Keratinocyte (primary cell): ENCODE measurements around the gene ANKRD61. TPM values are rescaled to one million over a fixed set of nuclear protein-coding genes. Genes with fewer than 3 reads are reported as not detected.
"Not testable (repeated sequence)": the region's sequence is repeated elsewhere in the genome, so short reads cannot be mapped to it uniquely, and the experiment has no call there.

Experiments
- DNase-seq: peaks from one replicate; pipeline ENCODE4 v3.0.0-alpha.2; 2011; ENCODE audit warnings: low read depth, missing footprints, low spot score
- FAIRE-seq: peaks from 2 replicates; lab custom pipeline; 2011; peaks lifted over from hg19 to GRCh38; lab: Jason Lieb, UNC
- H2AFZ ChIP-seq: 2 replicates; pipeline ENCODE4 v1.6.0; 2012; ENCODE audit warnings: low read length, control low read depth, inconsistent platforms; ENCODE audit not compliant: control insufficient read depth
- H3K27ac ChIP-seq: 2 replicates; pipeline ENCODE4 v1.5.1; 2011; ENCODE audit warnings: low read length; ENCODE audit not compliant: control insufficient read depth, insufficient read depth
- H3K27me3 ChIP-seq: 3 replicates; pipeline ENCODE4 v1.6.0; 2011; ENCODE audit warnings: low read length; ENCODE audit not compliant: control insufficient read depth, insufficient read depth; ENCODE audit errors: extremely low read depth
- H3K36me3 ChIP-seq, 2 experiments: 2 replicates in 1 of 2; 3 replicates in 1 of 2; pipeline ENCODE4 v1.5.1; 2011; ENCODE audit warnings: low read length in 2 of 2, mild to moderate bottlenecking in 1 of 2; ENCODE audit not compliant: control insufficient read depth in 2 of 2, insufficient read depth in 2 of 2; ENCODE audit errors: extremely low read depth in 1 of 2
- H3K4me1 ChIP-seq: 3 replicates; pipeline ENCODE4 v1.5.1; 2011; ENCODE audit warnings: low read length; ENCODE audit not compliant: control insufficient read depth, insufficient read depth; ENCODE audit errors: extremely low read depth
- H3K4me2 ChIP-seq: 3 replicates; pipeline ENCODE4 v1.6.0; 2011; ENCODE audit warnings: low read depth, low read length; ENCODE audit not compliant: control insufficient read depth, insufficient read depth; ENCODE audit errors: extremely low read depth
- H3K4me3 ChIP-seq, 3 experiments: fragments of 200-600 bp in 1 of 3; sonication (generic) in 1 of 3; 2 replicates in 2 of 3; 3 replicates in 1 of 3; pipeline ENCODE4 v1.5.1; 2011 to 2016; ENCODE audit warnings: low read length in 3 of 3, mild to moderate bottlenecking in 3 of 3, control low read depth in 2 of 3, inconsistent platforms in 1 of 3, low read depth in 1 of 3, mixed read lengths in 1 of 3, mixed run types in 1 of 3, moderate library complexity in 1 of 3; ENCODE audit not compliant: control insufficient read depth in 2 of 3, insufficient read depth in 2 of 3; ENCODE audit errors: extremely low read depth in 1 of 3
- H3K79me2 ChIP-seq: 2 replicates; pipeline ENCODE4 v1.6.0; 2012; ENCODE audit warnings: low read length; ENCODE audit not compliant: control insufficient read depth, insufficient read depth
- H3K9ac ChIP-seq: 3 replicates; pipeline ENCODE4 v1.6.0; 2011; ENCODE audit warnings: low read length; ENCODE audit not compliant: control insufficient read depth, insufficient read depth; ENCODE audit errors: extremely low read depth
- H3K9me1 ChIP-seq: 3 replicates; pipeline ENCODE4 v1.6.0; 2011; ENCODE audit warnings: low read length; ENCODE audit not compliant: control insufficient read depth, insufficient read depth; ENCODE audit errors: extremely low read depth
- H3K9me3 ChIP-seq: 2 replicates; pipeline ENCODE4 v1.5.1; 2012; ENCODE audit warnings: low read depth, low read length; ENCODE audit not compliant: control insufficient read depth
- H4K20me1 ChIP-seq: 3 replicates; pipeline ENCODE4 v1.6.0; 2011; ENCODE audit warnings: low read length; ENCODE audit not compliant: control insufficient read depth, insufficient read depth; ENCODE audit errors: extremely low read depth
- CTCF ChIP-seq, 3 experiments: IDR thresholded peaks in 1 of 3; conservative IDR thresholded peaks in 1 of 3; optimal IDR thresholded peaks in 1 of 3; 2 replicates in 2 of 3; 3 replicates in 1 of 3; pipeline versions ENCODE3 to v1.5.1; 2011; ENCODE audit warnings: low read length in 3 of 3, mild to moderate bottlenecking in 3 of 3, moderate library complexity in 2 of 3, control low read depth in 1 of 3, inconsistent platforms in 1 of 3; ENCODE audit not compliant: insufficient read depth in 2 of 3; ENCODE audit errors: extremely low read depth in 1 of 3
- EZH2 ChIP-seq: IDR thresholded peaks from one replicate; pipeline ENCODE4 v1.6.1; 2012; ENCODE audit warnings: inconsistent platforms, mild to moderate bottlenecking, low read length, moderate library complexity
- dilution Hi-C: fragments of 300-500 bp; cut with MboI; formaldehyde crosslinking; loops from one replicate; pipeline ENCODE4 v1.7.0; 2020; ENCODE audit warnings: low sequenced_read_pairs; ENCODE audit not compliant: extremely low pct_ligation_motif_present
- polyA plus RNA-seq, 5 experiments: library from polyadenylated mRNA; depleted of rRNA in 3 of 5; stranded (reverse) in 3 of 5; stranded (forward) in 1 of 5; unstranded in 1 of 5; fragments of >200 nt; gene quantifications; 1 replicate in 1 of 5; 2 replicates in 3 of 5; 3 replicates in 1 of 5; pipeline versions ENCODE4 v1.2.1 to v1.2.3, GENCODE V29; 2011 to 2012; ENCODE audit warnings: missing spikeins in 2 of 5, low read depth in 1 of 5, low replicate concordance in 1 of 5

ANKRD61 gene
- polyA plus RNA-seq, 1 donor (not counting 4 experiments of a cell fraction or from before 2014, with no cell fraction given), result 0.22 TPM

GRCh38 chr7:5997210-5997808 lies 33.9 kb upstream of the ANKRD61 start:
- FAIRE-seq (no peak), DNase-seq (no peak)
- TF ChIP-seq EZH2 (no peak), CTCF (optimal IDR thresholded peaks at IDR 0.05 in 1 of 3, IDR thresholded peaks at IDR 0.05 in 1 of 3, conservative IDR thresholded peaks at IDR 0.05 in 1 of 3; ENCODE audit: extremely low read depth in 1 of 3, insufficient read depth in 2 of 3, low read length in 3 of 3) (peak; percentile 33 to 50 (median 48))

GRCh38 chr7:6007386-6007785 lies 23.8 kb upstream of the ANKRD61 start:
- peak overlapping the region; percentile 61 for H3K4me2 ChIP-seq
- peaks cover 28% of the 10 kb centered on the region for H3K79me2 ChIP-seq
- no peak overlapping the region for H3K9ac ChIP-seq
- no peak overlapping the region for H2AFZ ChIP-seq
- H3K9me3 ChIP-seq, result no peaks in the 10 kb centered on the region
- DNase-seq, result no peak
- no peak for FAIRE-seq
- no peak overlapping the region for H3K27ac ChIP-seq
- H3K36me3 ChIP-seq, result peaks cover 4 to 5% of the 10 kb centered on the region in 2 experiments
- peak overlapping the region in 1 of 3 experiments; percentile 84 for H3K4me3 ChIP-seq
- peaks cover 5% of the 10 kb centered on the region for H3K4me1 ChIP-seq
- no peaks in the 10 kb centered on the region for H4K20me1 ChIP-seq
- no peaks in the 10 kb centered on the region for H3K9me1 ChIP-seq
- H3K27me3 ChIP-seq, result no peaks in the 10 kb centered on the region
- dilution Hi-C loops, result no loop called here
- TF ChIP-seq EZH2 (no peak), CTCF (optimal IDR thresholded peaks at IDR 0.05 in 1 of 3, IDR thresholded peaks at IDR 0.05 in 1 of 3, conservative IDR thresholded peaks at IDR 0.05 in 1 of 3; ENCODE audit: extremely low read depth in 1 of 3, insufficient read depth in 2 of 3, low read length in 3 of 3) (no peak)

More at GRCh38 chr7:5997210-5997808, 33.9 kb upstream of the ANKRD61 start:
- no peak overlapping the region for H3K4me3 ChIP-seq
- H3K9ac ChIP-seq, result no peak overlapping the region
- H3K79me2 ChIP-seq, result no peaks in the 10 kb centered on the region
- no peak overlapping the region for H2AFZ ChIP-seq
- no peak overlapping the region for H3K4me2 ChIP-seq
- H3K27ac ChIP-seq, result no peak overlapping the region
- H4K20me1 ChIP-seq, result peaks cover 3% of the 10 kb centered on the region
- no peaks in the 10 kb centered on the region for H3K9me3 ChIP-seq
- H3K27me3 ChIP-seq, result no peaks in the 10 kb centered on the region
- peaks cover 12% of the 10 kb centered on the region for H3K4me1 ChIP-seq
- H3K36me3 ChIP-seq, result peaks cover 8 to 11% of the 10 kb centered on the region in 2 experiments
- H3K9me1 ChIP-seq, result no peaks in the 10 kb centered on the region
- dilution Hi-C loops, result no loop called here

- H3K36me3 ChIP-seq, H3K27me3 ChIP-seq, H3K9me3 ChIP-seq, H3K9me1 ChIP-seq, H4K20me1 ChIP-seq, DNase-seq, dilution Hi-C loops, FAIRE-seq, H3K4me1 ChIP-seq: not testable (repeated sequence)
- Histone ChIP-seq H3K4me2 (peak overlapping the region; percentile 61), H3K79me2 (peaks cover 33% of the 10 kb centered on the region), H3K27ac (peak overlapping the region; percentile 77), H3K9ac (peak overlapping the region; percentile 90), H2AFZ (peak overlapping the region; percentile 8), H3K4me3 (peak overlapping the region; percentile 68 to 84 (median 82))
Measured at GRCh38 chr7:6007835-6008590, 23.2 kb upstream of the ANKRD61 start.
